ENCODE measurements around the gene WT1. TPM values are rescaled to one million over a fixed set of nuclear protein-coding genes. Genes with fewer than 3 reads are reported as not detected.

The WT1 gene
- total and polyA plus RNA-seq, 2 of the 13 experiments (the other 11 are each of a cell fraction or from before 2014, with no cell fraction given), result 0.15 to 0.31 TPM

- TF ChIP-seq ZNF710 (CRISPR knock-in tag; IDR thresholded peaks at IDR 0.05; ENCODE audit: borderline replicate concordance) (no peak), THAP11 (CRISPR knock-in tag; IDR thresholded peaks at IDR 0.05) (no peak), SAP130 (CRISPR knock-in tag; IDR thresholded peaks at IDR 0.05; ENCODE audit: low read depth) (no peak), ZNF34 (CRISPR knock-in tag; IDR thresholded peaks at IDR 0.05; ENCODE audit: borderline replicate concordance) (no peak), PAX8 (CRISPR knock-in tag; IDR thresholded peaks at IDR 0.05; ENCODE audit: borderline replicate concordance) (no peak), MED1 (CRISPR knock-in tag; IDR thresholded peaks at IDR 0.05) (no peak)
Measured at GRCh38 chr11:32358729-32359128, 76.6 kb downstream of the WT1 start (continued).

GRCh38 chr11:32353884-32354283 lies 81.5 kb downstream of the WT1 start:
- no peak for DNase-seq (ENCODE audit: low spot score)
- Histone ChIP-seq H4K20me1 (ENCODE audit: insufficient read depth, low read length) (no peaks in the 10 kb centered on the region), H3K27me3 (ENCODE audit: control insufficient read depth in 1 of 2, insufficient read depth in 2 of 2, low read length in 2 of 2) (peaks cover 0 to 28% of the 10 kb centered on the region in 2 experiments; a peak in 2 of 5 replicates), H3K79me2 (ENCODE audit: insufficient read depth, low read length) (no peaks in the 10 kb centered on the region), H3K36me3 (replicated peaks in 1 of 2; ENCODE audit: control insufficient read depth in 1 of 2, insufficient read depth in 2 of 2, low read length in 2 of 2) (no peaks in the 10 kb centered on the region), H3K9me3 (ENCODE audit: low read length) (no peaks in the 10 kb centered on the region), H2AFZ (ENCODE audit: low read length) (no peak overlapping the region), H3K4me1 (ENCODE audit: insufficient read depth, low read length) (no peaks in the 10 kb centered on the region), H3K27ac (ENCODE audit: extremely low read length, insufficient read depth, low read length) (no peak overlapping the region), H3K9ac (ENCODE audit: insufficient read depth, low read depth, low read length) (no peak overlapping the region), H3K4me2 (ENCODE audit: low read depth, low read length) (no peak overlapping the region), H3K4me3 (replicated peaks in 1 of 3; ENCODE audit: insufficient read depth in 1 of 3, low read depth in 2 of 3, low read length in 3 of 3) (no peak overlapping the region)
- ATAC-seq, result no peak
- TF ChIP-seq RFX5 (IDR thresholded peaks at IDR 0.05; ENCODE audit: low read depth, low read length), result peak; percentile 39; the same call in 1 of the 2 replicates
- TF ChIP-seq, protein P1, sequence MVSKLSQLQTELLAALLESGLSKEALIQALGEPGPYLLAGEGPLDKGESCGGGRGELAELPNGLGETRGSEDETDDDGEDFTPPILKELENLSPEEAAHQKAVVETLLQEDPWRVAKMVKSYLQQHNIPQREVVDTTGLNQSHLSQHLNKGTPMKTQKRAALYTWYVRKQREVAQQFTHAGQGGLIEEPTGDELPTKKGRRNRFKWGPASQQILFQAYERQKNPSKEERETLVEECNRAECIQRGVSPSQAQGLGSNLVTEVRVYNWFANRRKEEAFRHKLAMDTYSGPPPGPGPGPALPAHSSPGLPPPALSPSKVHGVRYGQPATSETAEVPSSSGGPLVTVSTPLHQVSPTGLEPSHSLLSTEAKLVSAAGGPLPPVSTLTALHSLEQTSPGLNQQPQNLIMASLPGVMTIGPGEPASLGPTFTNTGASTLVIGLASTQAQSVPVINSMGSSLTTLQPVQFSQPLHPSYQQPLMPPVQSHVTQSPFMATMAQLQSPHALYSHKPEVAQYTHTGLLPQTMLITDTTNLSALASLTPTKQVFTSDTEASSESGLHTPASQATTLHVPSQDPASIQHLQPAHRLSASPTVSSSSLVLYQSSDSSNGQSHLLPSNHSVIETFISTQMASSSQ (IDR thresholded peaks at IDR 0.05; ENCODE audit: low read depth), result no peak
- TF ChIP-seq, protein P1 (CRISPR knock-in tag; IDR thresholded peaks at IDR 0.05; ENCODE audit: borderline replicate concordance), result no peak
- WGBS (ENCODE audit: low lambda C conversion rate), result no CpG with 5 or more reads among the region's 6 CpGs
- intact Hi-C loops (cut with micrococcal nuclease; ENCODE audit: unreplicated experiment), result no loop called here
- no peak for FAIRE-seq
- ChIA-PET CTCF (ENCODE audit: low intra/inter-chr PET ratio, low total read pairs) (no interaction called here), POLR2A (no interaction called here)
- BruUV-seq (replicated peaks), result no TSS peak
- in situ Hi-C loops (cut with HindIII; ENCODE audit: extremely low pct_ligation_motif_present, low pct_unique_long_range_greater_than_20kb), result no loop called here

All from HepG2 (cell line).